NCI-H2081 treated with DMSO at 0.1 percent for 48 hours (cell line): Measurements from ENCODE around the gene CYP3A5.
"Not testable (repeated sequence)": the region's sequence is repeated elsewhere in the genome, so short reads cannot be mapped to it uniquely, and the experiment has no call there.

ENCODE experiments used
- DNase-seq: peaks from one replicate; lab custom pipeline; 2025; lab: John Stamatoyannopoulos, UW

The CYP3A5 gene

DNA sequence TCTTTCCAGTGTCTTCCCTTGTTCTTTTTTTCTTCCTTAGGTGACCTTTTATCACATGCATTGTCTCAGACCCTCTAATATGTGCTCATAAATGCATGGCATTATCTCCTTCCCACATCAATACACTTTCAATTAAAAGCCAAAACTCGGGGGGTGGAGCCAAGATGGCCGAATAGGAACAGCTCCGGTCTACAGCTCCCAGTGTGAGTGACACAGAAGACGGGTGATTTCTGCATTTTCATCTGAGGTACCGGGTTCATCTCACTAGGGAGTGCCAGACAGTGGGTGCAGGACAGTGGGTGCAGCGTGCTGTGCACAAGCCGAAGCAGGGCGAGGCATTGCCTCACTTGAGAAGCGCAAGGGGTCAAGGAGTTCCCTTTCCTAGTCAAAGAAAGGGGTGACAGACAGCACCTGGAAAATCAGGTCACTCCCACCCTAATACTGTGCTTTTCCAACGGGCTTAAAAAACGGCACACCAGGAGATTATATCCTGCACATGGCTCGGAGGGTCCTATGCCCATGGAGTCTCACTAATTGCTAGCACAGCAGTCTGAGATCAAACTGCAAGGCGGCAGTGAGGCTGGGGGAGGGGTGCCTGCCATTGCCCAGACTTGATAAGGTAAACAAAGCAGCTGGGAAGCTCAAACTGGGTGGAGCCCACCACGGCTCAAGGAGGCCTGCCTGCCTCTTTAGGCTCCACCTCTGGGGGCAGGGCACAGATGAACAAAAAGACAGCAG lies 6.2 kb upstream of the CYP3A5 start:
- not testable (repeated sequence) for DNase-seq

DNA sequence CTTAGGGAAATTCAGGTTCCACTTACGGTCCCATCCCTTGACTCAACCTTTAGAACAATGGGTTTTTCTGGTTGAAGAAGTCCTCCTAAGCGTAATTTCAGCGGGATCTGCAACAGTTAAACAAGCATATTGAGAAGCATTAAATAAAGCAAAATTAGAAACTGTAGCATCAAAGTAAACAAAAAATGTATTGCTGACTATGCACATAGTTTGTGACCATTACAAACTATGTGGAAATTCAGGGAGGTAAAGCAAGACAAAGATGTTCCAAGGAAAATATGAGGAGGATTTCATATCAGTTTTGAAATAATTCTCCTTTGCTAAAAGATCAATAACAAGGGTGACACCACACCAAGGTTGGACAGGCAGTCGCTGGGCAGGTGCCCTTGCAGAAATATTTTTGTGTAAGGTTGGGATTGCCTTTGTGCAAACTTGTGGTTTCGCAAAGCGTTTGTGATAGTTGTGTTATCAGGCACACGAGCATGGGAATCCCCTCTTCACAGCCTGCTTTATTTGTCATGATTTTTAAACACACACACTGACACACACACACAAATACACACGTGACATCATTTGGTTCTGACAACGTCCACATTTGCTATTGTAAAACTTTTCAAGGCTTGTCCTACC lies 5.4 kb upstream of the CYP3A5 start:
- no peak for DNase-seq

- DNase-seq, result no peak
These were observed 780 bp downstream of the CYP3A5 start for GRCh38 chr7:99679032-99679399.

DNA sequence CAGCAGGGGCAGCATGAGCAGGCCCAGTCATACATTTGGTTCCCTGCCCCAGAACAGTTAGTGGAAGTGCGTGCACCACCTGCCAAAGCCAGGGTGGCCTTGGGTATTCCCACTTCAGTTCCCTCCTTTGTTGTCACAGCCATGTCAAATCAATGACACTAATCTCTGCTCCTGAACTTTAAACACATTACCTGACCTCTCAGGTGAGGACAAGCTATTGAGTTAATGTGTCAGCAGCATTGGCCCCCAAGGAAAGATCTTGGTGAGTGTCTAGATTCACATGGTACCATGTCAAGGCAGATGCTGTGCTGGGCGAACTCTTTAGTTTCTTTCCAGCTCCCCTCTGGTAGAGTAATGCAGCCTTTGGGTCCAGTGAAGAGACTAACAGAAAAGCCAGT lies 2.1 kb downstream of the CYP3A5 start:
- DNase-seq, result no peak

GRCh38 chr7:99677013-99677647 lies 2.7 kb downstream of the CYP3A5 start:
- DNase-seq, result no peak

DNA sequence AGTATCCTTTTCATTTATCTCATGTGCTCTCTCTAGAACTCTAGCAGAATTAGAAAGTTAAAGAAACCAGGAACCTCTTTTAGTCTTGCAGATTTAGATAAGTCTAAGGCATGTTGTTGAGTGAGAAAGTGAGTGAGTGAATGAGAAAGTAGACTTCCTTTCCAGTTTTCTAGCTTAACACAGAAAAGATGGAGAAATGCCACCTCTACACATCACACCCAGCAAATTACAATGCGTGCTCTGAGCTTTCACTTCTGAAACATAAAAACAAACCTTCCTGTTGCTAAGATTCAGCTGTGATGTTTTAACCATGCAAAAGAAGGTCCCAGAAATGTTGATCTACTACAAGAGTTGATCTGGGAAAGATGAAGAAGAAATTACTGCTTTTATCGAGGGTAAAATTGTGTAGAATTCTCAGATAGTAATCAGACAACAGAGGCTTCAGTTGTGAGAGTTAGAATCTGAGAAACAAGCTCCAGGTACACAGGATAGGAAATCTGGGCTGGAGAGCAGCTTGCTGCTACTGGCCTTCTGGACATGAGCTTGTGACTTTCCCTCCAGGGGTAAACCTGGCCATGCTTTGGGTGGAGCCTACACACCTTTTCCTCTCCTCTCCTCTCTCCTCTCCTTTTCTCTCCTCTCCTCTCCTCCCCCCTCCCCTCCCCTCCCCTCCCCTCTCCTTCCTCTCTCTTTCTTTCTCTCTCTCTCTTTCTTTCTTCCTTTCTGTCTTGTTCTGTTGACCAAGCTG lies 4.6 kb downstream of the CYP3A5 start:
- DNase-seq, result no peak

DNA sequence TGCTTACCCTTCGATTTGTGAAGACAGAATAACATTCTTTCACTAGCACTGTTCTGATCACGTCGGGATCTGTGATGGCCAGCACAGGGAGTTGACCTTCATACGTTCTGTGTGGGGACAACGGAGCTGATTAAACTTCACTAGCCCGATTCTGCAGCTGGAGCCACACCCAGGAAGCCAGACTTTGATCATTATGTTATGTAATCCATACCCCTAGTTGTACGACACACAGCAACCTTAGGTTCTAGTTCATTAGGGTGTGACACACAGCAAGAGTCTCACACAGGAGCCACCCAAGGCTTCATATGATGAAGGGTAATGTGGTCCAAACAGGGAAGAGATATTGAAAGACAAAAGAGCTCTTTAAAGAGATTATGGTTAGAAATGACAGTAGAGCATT lies 7.2 kb downstream of the CYP3A5 start:
- no peak for DNase-seq

GRCh38 chr7:99669782-99670181 lies 10.0 kb downstream of the CYP3A5 start:
- no peak for DNase-seq

DNA sequence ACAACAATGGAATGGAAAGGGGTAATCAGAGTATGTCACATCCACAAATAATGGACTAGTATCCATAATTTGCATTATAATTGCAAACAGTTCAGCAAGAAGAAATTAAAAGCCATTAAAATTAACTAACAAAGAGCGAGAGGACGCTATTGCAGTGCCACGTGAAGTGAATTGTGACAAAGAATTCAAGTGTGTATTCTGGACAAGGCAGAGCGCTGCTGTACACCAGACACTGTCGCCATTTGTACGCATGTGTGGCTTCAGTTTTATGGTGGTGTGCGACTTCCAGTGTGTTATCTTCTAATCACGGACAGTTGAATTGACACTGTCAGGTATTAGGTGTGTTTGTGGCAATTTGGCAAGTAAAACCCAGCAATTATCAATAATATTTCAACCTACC lies 11.3 kb downstream of the CYP3A5 start:
- DNase-seq, result no peak

GRCh38 chr7:99667179-99667578 lies 12.6 kb downstream of the CYP3A5 start:
- DNase-seq, result no peak

GRCh38 chr7:99666013-99666395 lies 13.8 kb downstream of the CYP3A5 start:
- DNase-seq, result no peak

DNA sequence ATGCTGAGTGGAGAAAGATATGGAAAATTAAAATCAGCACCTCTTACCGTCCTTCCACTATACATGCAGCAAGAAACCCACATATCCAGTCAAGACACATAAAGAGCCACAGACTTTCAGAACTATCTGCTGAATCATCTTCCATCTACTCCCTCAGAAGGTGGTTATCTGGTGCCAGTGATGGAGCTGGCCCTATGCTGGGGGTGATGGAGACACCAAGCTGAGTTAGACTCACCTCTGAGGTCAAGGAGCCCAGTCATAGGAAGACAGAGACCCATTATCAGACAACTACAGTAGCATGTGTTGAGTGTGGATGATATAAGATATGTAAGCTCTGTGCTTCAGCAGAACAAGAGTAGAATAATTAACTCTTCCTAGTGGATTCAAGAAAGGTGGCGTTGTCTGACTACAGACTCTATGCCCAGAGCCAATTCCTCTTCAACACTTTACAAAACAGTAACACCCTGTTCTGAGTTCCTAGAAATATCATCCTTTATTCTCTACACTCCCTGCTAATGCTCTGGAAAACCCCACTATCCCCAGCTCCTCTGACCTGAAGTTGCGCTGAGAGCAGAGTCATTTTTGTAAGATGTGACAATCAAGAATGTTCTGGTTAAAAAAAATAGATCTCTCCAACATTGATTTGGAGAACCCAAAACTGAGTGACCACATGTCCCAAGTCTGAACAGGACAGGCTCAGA lies 14.3 kb downstream of the CYP3A5 start:
- no peak for DNase-seq

- DNase-seq, result not testable (repeated sequence)
These were observed 21.9 kb downstream of the CYP3A5 start for GRCh38 chr7:99657879-99658278.

DNA sequence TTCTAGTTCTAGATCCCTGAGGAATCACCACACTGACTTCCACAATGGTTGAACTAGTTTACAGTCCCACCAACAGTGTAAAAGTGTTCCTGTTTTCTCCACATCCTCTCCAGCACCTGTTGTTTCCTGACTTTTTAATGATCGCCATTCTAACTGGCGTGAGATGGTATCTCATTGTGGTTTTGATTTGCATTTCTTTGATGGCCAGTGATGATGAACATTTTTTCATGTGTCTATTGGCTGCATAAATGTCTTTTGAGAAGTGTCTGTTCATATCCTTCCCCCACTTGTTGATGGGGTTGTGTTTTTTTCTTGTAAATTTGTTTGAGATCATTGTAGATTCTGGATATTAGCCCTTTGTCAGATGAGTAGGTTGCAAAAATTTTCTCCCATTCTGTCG lies 25.2 kb downstream of the CYP3A5 start:
- not testable (repeated sequence) for DNase-seq

DNA sequence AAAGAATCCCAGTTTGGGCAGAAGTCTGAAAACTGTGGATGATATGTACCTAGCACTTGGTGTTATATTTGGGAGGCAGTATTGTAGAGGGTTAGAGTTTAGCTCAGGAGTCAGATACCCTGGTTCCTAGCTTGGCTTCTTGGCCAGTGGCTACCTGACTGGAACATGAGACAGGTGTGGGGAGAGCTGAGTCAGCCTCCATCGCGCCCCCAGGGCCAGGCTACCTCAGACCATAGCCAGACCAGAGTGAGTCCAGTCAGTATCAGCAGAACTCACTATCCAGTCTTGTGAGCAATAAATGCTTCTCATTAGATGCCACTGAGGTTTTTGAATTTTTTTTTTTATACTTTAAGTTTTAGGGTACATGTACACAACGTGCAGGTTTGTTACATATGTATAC lies 26.0 kb downstream of the CYP3A5 start:
- DNase-seq, result no peak

GRCh38 chr7:99653269-99653668 lies 26.5 kb downstream of the CYP3A5 start:
- DNase-seq, result not testable (repeated sequence)

DNA sequence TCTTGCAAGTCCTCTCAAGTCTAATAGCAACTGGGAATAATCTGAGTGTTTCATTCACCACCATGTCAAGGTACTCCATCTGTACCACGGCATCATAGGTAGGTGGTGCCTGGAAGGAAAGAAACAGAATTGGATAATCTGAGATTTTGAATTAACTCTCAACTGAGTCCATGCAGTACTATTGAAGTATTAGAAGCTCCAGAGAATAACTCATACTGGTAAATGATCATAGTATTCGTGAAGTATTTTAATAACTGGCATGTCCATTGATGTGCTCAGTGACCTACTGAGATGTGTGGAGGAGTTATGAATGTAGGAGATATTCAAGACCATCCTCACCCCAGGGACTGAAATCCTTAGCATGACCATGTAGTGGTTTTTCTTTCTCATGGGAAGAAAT lies 27.1 kb downstream of the CYP3A5 start:
- DNase-seq, result no peak

- no peak for DNase-seq
These were observed 28.5 kb downstream of the CYP3A5 start for GRCh38 chr7:99651290-99651689.

GRCh38 chr7:99648843-99649242 lies 31.0 kb downstream of the CYP3A5 start:
- no peak for DNase-seq

DNA sequence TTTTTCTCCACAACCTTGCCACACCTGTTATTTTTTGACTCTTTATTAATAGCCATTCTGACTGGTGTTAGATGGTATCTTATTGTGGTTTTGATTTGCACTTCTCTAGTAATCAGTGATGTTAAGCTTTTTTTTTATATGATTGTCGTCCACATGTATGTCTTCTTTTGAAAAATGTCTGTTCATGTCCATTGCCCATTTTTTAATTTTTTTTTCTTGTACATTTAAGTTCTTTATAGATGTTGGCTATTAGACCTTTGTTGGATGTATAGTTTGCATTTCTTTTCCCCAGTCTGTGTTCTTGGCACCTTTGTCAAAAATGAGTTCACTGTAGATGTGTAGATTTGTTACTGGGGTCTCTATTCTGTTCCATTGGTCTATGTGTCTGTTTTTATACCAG lies 34.2 kb downstream of the CYP3A5 start:
- no peak for DNase-seq

- DNase-seq, result no peak
These were observed 35.4 kb downstream of the CYP3A5 start for GRCh38 chr7:99644431-99644830.

DNA sequence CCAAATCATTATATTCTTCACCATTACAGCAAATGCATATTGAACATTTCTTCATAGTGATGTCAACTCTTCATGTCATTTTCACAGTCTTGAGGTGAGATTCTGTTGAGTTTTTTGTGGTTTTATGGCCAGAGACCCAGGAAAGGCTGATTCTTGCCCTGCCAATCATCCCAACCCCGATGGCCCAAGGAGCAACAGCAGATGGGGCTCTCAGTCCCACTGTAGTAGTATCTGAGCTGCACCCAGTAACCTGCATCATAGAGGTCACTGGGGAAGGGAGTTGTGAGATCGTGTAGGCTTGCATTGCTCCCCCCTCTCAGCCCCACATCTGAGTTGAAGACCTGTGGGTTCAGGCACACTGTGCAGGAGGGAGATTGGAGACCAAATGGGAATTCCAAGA lies 36.3 kb downstream of the CYP3A5 start:
- DNase-seq, result no peak
